Measurements from ENCODE around the gene ANKRD9.

DNA sequence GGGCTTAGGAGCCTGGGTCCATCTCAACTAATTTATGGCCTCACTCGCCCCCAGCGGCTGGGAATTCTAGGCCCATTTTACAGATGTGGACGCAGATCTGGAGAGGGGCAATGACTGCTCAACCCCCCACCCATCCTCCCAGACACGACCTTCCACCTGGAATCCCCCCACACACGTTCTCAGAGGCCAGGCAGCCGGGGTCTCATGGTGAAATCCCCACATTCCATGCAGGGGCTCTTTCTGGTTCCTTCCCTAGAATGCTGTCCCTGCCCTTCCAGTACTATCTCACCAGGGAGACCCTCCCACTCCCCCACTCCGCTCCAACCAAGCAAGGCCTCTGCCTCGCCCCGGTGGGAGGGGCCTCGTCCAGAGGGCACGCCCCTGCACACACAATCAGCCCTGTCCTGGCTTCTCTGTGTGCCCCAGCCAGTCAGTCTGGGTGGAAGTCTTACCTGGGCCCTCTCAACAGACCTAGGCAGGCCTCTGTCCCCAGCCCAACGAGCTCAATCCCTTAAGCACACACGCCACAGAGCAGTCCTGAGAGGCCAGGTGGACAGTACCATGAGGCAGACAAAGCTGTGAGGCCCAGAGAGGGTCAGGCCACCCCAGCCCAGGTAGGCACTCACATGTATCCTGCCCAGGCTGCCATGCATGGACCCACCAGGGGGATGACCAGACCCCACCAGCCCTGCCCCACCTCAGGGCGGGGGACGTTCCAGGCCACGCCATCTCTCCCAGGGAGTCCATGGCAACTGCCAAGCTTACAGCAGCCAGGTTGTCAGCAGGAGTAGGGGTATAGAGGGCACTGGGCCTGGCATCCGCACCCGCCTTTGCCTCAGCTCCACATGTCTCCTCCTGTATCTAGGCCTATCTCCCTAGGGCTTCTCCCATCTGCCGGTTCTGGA, 1.3 kb upstream of the ANKRD9 start:
- TF ChIP-seq ZC3H10 (CRISPR knock-in tag; IDR thresholded peaks at IDR 0.05) = no peak
- TF ChIP-seq ESRRG (CRISPR knock-in tag; IDR thresholded peaks at IDR 0.05) = no peak
- TF ChIP-seq ZFP30 (CRISPR knock-in tag; IDR thresholded peaks at IDR 0.05) = no peak
- no peak for TF ChIP-seq GLIS3 (CRISPR knock-in tag; IDR thresholded peaks at IDR 0.05)
- TF ChIP-seq, protein P1, sequence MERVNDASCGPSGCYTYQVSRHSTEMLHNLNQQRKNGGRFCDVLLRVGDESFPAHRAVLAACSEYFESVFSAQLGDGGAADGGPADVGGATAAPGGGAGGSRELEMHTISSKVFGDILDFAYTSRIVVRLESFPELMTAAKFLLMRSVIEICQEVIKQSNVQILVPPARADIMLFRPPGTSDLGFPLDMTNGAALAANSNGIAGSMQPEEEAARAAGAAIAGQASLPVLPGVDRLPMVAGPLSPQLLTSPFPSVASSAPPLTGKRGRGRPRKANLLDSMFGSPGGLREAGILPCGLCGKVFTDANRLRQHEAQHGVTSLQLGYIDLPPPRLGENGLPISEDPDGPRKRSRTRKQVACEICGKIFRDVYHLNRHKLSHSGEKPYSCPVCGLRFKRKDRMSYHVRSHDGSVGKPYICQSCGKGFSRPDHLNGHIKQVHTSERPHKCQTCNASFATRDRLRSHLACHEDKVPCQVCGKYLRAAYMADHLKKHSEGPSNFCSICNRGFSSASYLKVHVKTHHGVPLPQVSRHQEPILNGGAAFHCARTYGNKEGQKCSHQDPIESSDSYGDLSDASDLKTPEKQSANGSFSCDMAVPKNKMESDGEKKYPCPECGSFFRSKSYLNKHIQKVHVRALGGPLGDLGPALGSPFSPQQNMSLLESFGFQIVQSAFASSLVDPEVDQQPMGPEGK (CRISPR knock-in tag; IDR thresholded peaks at IDR 0.05; ENCODE audit: borderline replicate concordance) = no peak
- no peak for TF ChIP-seq ARNTL (CRISPR knock-in tag; IDR thresholded peaks at IDR 0.05; ENCODE audit: borderline replicate concordance, low read depth)
- no peak for TF ChIP-seq ZFP3 (CRISPR knock-in tag; IDR thresholded peaks at IDR 0.05)
- no peak for TF ChIP-seq CSDC2 (CRISPR knock-in tag; IDR thresholded peaks at IDR 0.05)
- TF ChIP-seq, protein P2, sequence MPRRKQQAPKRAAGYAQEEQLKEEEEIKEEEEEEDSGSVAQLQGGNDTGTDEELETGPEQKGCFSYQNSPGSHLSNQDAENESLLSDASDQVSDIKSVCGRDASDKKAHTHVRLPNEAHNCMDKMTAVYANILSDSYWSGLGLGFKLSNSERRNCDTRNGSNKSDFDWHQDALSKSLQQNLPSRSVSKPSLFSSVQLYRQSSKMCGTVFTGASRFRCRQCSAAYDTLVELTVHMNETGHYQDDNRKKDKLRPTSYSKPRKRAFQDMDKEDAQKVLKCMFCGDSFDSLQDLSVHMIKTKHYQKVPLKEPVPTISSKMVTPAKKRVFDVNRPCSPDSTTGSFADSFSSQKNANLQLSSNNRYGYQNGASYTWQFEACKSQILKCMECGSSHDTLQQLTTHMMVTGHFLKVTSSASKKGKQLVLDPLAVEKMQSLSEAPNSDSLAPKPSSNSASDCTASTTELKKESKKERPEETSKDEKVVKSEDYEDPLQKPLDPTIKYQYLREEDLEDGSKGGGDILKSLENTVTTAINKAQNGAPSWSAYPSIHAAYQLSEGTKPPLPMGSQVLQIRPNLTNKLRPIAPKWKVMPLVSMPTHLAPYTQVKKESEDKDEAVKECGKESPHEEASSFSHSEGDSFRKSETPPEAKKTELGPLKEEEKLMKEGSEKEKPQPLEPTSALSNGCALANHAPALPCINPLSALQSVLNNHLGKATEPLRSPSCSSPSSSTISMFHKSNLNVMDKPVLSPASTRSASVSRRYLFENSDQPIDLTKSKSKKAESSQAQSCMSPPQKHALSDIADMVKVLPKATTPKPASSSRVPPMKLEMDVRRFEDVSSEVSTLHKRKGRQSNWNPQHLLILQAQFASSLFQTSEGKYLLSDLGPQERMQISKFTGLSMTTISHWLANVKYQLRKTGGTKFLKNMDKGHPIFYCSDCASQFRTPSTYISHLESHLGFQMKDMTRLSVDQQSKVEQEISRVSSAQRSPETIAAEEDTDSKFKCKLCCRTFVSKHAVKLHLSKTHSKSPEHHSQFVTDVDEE (CRISPR knock-in tag; IDR thresholded peaks at IDR 0.05) = no peak
